Activated CD8-positive, alpha-beta memory T cell treated with anti-CD3 and anti-CD28 coated beads for 48 hours (primary cell): Measurements from ENCODE around the gene SPPL3.
"Not testable (repeated sequence)": the region's sequence is repeated elsewhere in the genome, so short reads cannot be mapped to it uniquely, and the experiment has no call there.

ENCODE experiments used
- DNase-seq, 3 experiments: peaks; one replicate each; pipeline ENCODE4 v3.0.0-alpha.2; 2020; ENCODE audit warnings: low read depth in 2 of 3, low spot score in 2 of 3

Gene SPPL3

GRCh38 chr12:120754792-120755191, 149.4 kb downstream of the SPPL3 start:
- DNase-seq, result no peak

- no peak for DNase-seq
Observed at GRCh38 chr12:120751389-120751788, 152.8 kb downstream of the SPPL3 start.

- no peak for DNase-seq
Observed at GRCh38 chr12:120750806-120751205, 153.4 kb downstream of the SPPL3 start.

DNA sequence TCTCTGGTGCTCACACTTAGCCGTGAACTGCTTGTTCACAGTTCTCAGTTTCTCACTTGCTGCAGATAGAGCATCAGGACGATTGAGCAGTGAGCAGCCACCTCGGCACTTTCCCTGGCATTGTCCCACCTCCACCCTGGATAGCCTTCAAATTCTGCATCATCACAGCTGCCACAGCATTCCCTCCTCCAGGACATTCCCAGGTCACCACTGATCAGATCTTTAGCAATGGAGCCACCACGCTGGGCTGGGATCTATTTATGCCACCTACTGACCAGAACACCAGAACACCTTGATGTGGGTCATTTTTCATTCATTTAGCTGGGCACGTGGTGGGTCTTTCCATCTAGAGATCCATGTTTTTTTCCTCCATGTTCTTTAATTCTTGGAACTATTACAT, 154.9 kb downstream of the SPPL3 start:
- DNase-seq, result no peak

GRCh38 chr12:120748242-120748641, 155.9 kb downstream of the SPPL3 start:
- no peak for DNase-seq

DNA sequence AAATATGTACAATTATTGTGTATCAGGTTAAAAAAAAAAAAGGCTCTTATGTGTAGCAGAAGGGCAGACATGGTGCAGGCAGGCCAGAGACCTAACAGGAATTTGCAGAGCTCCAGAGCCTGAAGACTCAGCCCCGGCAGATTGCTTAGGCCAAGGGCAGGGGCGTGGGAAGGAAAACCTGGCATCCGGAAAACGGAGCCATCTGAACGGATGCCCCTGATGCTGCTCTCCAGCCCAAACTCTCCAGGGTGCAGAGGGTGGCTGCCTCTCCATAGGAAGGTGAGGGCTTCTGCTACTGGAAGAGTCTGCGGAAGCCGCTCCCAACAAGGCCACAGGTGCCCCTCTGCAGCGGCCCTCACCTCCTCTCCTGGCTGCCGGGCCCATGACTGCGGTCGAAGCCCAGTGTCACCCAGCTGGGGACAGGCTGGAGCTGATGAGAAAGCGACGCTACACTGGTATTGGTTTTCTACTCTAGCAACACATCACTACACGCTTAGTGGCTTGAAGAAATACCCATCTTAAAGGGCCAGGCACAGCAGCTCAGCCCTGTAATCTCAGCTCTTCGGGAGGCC, 159.2 kb downstream of the SPPL3 start:
- no peak for DNase-seq

GRCh38 chr12:120741476-120742421, 162.4 kb downstream of the SPPL3 start:
- DNase-seq, result no peak

- no peak for DNase-seq
Observed at GRCh38 chr12:120740871-120741270, 163.3 kb downstream of the SPPL3 start.

DNA sequence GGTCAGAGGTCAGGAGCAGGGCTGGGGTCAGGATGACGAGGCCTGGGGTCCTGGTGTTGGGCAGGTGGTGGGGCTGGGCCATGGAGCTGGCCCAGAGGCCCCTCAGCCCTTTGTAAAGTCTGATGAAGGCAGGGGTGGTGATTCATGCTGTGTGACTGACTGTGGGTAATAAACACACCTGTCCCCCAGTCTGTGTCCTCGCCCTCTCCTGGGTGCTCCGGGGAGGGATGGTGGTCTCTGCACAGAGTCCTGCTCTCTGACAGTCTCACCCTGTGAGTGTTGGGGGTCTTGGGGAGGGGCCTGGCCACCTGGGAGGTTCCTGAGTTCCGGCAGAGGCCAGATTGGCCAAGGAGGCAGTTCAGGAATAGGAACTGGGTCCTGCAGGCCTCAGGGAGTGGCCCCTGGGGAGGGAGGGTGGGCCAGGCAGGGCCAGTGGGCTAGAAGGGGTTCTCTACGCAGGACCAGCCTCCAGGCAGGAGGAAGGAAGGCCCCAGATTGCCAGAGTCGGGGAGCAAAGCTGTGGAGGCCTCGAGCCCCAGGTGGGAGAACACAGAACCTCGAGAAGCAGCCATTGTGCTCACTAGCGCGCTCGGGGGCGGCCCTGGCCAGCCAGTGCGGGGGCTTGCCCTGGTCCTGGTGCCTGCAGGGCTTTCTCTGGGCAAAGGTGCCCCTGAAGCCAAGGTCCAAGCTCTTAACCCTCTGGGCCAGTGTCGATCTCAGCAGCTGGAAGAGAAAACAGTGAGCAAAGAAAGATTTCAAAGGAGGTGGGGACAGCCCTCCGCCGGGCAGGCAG, 164.1 kb downstream of the SPPL3 start:
- no peak for DNase-seq

DNA sequence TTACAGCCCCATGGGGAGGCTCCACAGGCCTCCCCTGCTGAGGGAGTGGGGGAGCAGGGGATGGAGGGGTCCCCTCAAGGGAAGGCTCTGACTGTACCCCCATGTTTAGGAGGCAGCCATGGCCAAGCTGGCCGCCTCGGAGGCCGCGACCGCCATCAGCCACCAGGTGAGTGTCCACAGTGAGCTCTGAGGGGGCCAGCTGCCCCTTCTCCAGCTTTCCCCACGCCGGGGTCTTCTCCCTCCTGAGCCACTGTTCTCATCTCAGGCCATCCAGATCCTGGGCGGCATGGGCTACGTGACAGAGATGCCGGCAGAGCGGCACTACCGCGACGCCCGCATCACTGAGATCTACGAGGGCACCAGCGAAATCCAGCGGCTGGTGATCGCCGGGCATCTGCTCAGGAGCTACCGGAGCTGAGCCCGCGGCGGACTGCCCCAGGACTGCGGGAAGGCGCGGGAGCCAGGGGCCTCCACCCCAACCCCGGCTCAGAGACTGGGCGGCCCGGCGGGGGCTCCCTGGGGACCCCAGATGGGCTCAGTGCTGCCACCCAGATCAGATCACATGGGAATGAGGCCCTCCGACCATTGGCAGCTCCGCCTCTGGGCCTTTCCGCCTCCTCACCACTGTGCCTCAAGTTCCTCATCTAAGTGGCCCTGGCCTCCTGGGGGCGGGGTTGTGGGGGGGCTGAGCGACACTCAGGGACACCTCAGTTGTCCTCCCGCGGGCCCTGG, 165.0 kb downstream of the SPPL3 start:
- no peak for DNase-seq

DNA sequence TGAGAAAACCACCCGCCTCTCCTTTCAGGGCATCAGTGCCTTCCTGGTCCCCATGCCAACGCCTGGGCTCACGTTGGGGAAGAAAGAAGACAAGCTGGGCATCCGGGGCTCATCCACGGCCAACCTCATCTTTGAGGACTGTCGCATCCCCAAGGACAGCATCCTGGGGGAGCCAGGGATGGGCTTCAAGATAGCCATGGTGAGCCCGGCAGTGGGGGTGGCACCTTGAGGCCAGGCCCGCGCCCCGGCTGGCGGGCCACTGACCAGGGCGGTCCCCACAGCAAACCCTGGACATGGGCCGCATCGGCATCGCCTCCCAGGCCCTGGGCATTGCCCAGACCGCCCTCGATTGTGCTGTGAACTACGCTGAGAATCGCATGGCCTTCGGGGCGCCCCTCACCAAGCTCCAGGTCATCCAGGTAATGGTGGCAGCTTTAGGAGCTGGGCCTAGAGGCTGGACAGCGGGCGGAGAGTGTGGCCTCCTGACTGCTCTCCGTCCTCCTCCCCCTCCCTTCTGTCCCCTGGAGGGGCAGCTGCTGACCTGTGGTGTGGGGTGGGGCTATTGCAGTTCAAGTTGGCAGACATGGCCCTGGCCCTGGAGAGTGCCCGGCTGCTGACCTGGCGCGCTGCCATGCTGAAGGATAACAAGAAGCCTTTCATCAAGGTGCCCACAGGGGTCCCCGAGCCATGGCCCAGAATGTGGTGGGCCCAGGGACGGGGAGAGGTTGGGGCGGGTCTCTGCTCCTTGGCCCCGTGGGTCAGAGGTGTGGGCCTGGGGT, 165.7 kb downstream of the SPPL3 start:
- DNase-seq, result no peak

GRCh38 chr12:120737557-120738251, 166.5 kb downstream of the SPPL3 start:
- DNase-seq, result no peak

- DNase-seq, result no peak
Observed at GRCh38 chr12:120736404-120737331, 167.5 kb downstream of the SPPL3 start.

- DNase-seq, result no peak
Observed at GRCh38 chr12:120735181-120735580, 169.0 kb downstream of the SPPL3 start.

DNA sequence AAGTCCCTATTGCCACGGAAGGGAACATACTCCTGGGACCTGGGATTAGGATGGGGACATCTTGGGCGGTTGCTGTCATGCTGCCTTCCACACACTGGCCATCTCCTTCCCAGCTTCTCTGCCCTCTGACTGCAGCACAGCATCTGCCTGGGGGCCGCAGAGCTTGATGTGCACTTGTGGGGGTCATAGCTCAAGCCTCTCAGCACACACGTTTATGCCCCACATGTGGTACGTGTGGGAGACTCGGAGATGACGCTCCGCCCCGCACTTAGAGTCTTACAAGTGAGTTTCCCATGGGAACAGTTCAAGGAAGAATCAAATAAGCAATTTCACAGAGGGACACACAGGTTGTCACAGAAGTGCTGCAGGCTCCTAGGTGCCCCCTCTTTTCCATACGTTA, 169.9 kb downstream of the SPPL3 start:
- no peak for DNase-seq

DNA sequence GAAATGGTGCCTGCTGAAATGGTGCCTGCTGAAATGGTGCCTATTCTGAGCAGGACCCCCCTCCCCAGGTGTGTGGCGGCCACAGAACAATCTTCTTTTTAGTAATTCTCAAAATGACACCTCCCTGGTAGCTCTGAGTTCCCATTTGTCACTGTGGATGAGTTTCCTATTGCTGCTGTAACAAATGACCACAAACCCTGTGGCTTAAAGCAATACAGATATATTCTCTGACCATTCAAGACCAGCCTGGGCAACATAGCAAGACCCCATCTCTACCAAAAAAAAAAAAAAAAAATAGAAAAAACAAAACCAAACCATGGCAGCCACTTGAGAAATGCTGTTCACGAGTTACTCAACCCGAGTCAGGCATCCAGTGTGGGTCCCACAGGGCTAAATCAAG, 170.6 kb downstream of the SPPL3 start:
- DNase-seq, result no peak

GRCh38 chr12:120732198-120732597, 172.0 kb downstream of the SPPL3 start:
- DNase-seq, result not testable (repeated sequence)

DNA sequence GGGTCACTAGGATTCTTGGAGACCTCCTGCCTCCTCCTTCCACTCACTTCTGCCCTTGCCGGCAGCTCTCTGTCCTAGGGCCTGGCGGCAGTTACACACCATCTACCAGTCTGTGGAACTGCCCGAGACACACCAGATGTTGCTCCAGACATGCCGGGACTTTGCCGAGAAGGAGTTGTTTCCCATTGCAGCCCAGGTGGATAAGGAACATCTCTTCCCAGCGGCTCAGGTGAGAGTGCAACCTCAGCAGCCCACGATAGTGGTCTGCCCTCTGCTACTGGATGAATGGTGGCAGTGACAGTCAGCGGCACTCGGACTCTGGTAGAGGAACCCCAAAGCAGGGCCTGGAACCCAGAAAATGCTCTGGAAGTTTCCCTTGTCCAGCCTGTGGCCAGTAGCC, 177.2 kb downstream of the SPPL3 start:
- DNase-seq, result no peak

DNA sequence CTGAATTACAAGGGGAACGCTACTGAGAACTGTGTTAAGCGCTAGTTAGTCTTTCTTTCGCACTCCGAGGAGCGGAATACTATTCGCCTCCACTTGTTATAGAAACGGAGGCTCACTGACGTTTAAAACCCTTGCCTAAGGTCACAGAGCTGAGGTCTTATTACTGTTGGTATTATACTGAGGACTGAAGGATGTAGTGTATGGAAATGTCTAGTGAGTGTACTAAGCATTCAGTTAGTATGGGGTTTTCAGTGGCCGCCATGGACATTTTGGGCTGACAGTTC, 177.7 kb downstream of the SPPL3 start:
- DNase-seq, result no peak
